Hepatocyte (in vitro differentiated cells): ENCODE results near the gene MAST4.

ENCODE experiments used
- EZH2 ChIP-seq: fragments of 200-600 bp; sonication (generic); IDR thresholded peaks from 2 replicates; pipeline ENCODE4 v1.6.1; 2016; ENCODE audit warnings: antibody characterized with exemption, mild to moderate bottlenecking, borderline replicate concordance
- EZH2phosphoT487 ChIP-seq: fragments of 200-600 bp; sonication (generic); IDR thresholded peaks from one replicate; pipeline ENCODE4 v1.6.1; 2018; ENCODE audit warnings: antibody characterized with exemption, mild to moderate bottlenecking, low read depth, moderate library complexity; ENCODE audit not compliant: unreplicated experiment, severe bottlenecking
- TF ChIP-seq, protein P1 (sequence below): fragments of 200-600 bp; sonication (generic); IDR thresholded peaks from 2 replicates; pipeline ENCODE4 v1.5.1; 2016; ENCODE audit warnings: antibody characterized with exemption, mild to moderate bottlenecking; ENCODE audit not compliant: poor library complexity

DNA sequence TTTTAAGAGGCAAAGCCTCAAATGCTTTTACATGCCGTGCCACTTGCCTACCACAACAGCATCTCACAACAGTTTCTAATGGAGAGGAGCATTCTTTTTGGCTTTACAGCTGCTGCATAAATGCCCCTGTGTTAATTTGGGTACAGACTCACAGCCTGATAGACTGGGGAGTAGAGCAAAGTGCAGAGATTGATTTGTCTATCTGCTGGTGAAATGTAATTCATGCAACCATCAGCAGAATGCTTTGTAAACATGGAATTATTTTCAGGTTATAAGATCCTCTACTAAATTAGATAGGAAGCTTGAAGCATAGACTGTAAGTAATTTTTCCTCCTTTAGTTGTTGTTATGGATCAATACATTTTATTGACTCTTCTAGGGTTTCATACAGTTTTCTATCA lies 430.1 kb downstream of the MAST4 start:
- TF ChIP-seq EZH2phosphoT487 (no peak), EZH2 (no peak)
- TF ChIP-seq, protein P1, sequence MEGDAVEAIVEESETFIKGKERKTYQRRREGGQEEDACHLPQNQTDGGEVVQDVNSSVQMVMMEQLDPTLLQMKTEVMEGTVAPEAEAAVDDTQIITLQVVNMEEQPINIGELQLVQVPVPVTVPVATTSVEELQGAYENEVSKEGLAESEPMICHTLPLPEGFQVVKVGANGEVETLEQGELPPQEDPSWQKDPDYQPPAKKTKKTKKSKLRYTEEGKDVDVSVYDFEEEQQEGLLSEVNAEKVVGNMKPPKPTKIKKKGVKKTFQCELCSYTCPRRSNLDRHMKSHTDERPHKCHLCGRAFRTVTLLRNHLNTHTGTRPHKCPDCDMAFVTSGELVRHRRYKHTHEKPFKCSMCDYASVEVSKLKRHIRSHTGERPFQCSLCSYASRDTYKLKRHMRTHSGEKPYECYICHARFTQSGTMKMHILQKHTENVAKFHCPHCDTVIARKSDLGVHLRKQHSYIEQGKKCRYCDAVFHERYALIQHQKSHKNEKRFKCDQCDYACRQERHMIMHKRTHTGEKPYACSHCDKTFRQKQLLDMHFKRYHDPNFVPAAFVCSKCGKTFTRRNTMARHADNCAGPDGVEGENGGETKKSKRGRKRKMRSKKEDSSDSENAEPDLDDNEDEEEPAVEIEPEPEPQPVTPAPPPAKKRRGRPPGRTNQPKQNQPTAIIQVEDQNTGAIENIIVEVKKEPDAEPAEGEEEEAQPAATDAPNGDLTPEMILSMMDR = no peak
